GM18517 (cell line): ENCODE measurements around the gene GHRHR.

ENCODE experiments used
- ATAC-seq: cut with Tn5 transposase; IDR thresholded peaks from one replicate; pipeline ENCODE4 v1.9.1; 2021; ENCODE audit warnings: mild to moderate bottlenecking, moderate library complexity; ENCODE audit not compliant: unreplicated experiment

GHRHR gene

GRCh38 chr7:30963842-30964241 is at the start of gene GHRHR:
Gene GHRHR, plus strand, starts transcription at chr7:30963953. Its CDS starts 116 bp downstream, at chr7:30964069.
- ATAC-seq, result no peak

- ATAC-seq, result no peak
Observed at GRCh38 chr7:30914596-30914995, 49.2 kb upstream of the GHRHR start.

GRCh38 chr7:30915005-30915601 is 48.6 kb upstream of the GHRHR start:
- no peak for ATAC-seq

GRCh38 chr7:30915751-30916150 is 48.0 kb upstream of the GHRHR start:
- no peak for ATAC-seq

GRCh38 chr7:30916255-30916654 is 47.5 kb upstream of the GHRHR start:
- ATAC-seq, result no peak

GRCh38 chr7:30916767-30917166 is 47.0 kb upstream of the GHRHR start:
- ATAC-seq, result no peak

- no peak for ATAC-seq
Observed at GRCh38 chr7:30917216-30917893, 46.4 kb upstream of the GHRHR start.

- no peak for ATAC-seq
Observed at GRCh38 chr7:30918676-30919075, 45.1 kb upstream of the GHRHR start.

GRCh38 chr7:30920021-30920583 is 43.7 kb upstream of the GHRHR start:
- no peak for ATAC-seq

- ATAC-seq, result no peak
Observed at GRCh38 chr7:30920584-30921539, 42.9 kb upstream of the GHRHR start.

GRCh38 chr7:30921540-30922401 is 42.0 kb upstream of the GHRHR start:
- ATAC-seq, result no peak

- no peak for ATAC-seq
Observed at GRCh38 chr7:30922596-30922995, 41.2 kb upstream of the GHRHR start.

GRCh38 chr7:30923009-30923773 is 40.6 kb upstream of the GHRHR start:
- ATAC-seq, result no peak

GRCh38 chr7:30923774-30924413 is 39.9 kb upstream of the GHRHR start:
- no peak for ATAC-seq

- ATAC-seq, result no peak
Observed at GRCh38 chr7:30924624-30925023, 39.1 kb upstream of the GHRHR start.

GRCh38 chr7:30925117-30925516 is 38.6 kb upstream of the GHRHR start:
- no peak for ATAC-seq

- no peak for ATAC-seq
Observed at GRCh38 chr7:30925913-30926312, 37.8 kb upstream of the GHRHR start.

GRCh38 chr7:30926313-30926712 is 37.4 kb upstream of the GHRHR start:
- no peak for ATAC-seq

- no peak for ATAC-seq
Observed at GRCh38 chr7:30927040-30927439, 36.7 kb upstream of the GHRHR start.
